H9 (cell line): ENCODE measurements around the gene LAMA3. TPM values are rescaled to one million over a fixed set of nuclear protein-coding genes. Genes with fewer than 3 reads are reported as not detected.

Experiments
- DNase-seq: peaks from one replicate; pipeline ENCODE4 v3.0.0-alpha.2; 2017
- H2AFZ ChIP-seq: one replicate; pipeline ENCODE4 v1.6.1; 2013; ENCODE audit warnings: mild to moderate bottlenecking, low read length, control low read depth, moderate library complexity
- H2AK5ac ChIP-seq: 2 replicates; pipeline ENCODE4 v1.6.1; 2013; ENCODE audit warnings: low read length, control low read depth, mixed read lengths; ENCODE audit not compliant: insufficient read length
- H2BK120ac ChIP-seq: one replicate; pipeline ENCODE4 v1.6.1; 2013; ENCODE audit warnings: low read depth, mild to moderate bottlenecking, low read length, control low read depth, inconsistent platforms; ENCODE audit not compliant: poor library complexity, severe bottlenecking
- H2BK12ac ChIP-seq: 2 replicates; pipeline ENCODE4 v1.6.1; 2013; ENCODE audit warnings: low read length, control low read depth, mixed read lengths, low read depth; ENCODE audit not compliant: insufficient read length
- H2BK15ac ChIP-seq: 2 replicates; pipeline ENCODE4 v1.6.1; 2013; ENCODE audit warnings: low read depth, low read length, control low read depth
- H2BK20ac ChIP-seq: one replicate; pipeline ENCODE4 v1.6.1; 2013; ENCODE audit warnings: low read depth, mild to moderate bottlenecking, low read length, control low read depth, inconsistent platforms; ENCODE audit not compliant: poor library complexity, severe bottlenecking
- H2BK5ac ChIP-seq: 2 replicates; pipeline ENCODE4 v1.6.1; 2013; ENCODE audit warnings: low read length, control low read depth, mixed read lengths; ENCODE audit not compliant: insufficient read length
- H3K14ac ChIP-seq: 2 replicates; pipeline ENCODE4 v1.6.1; 2013; ENCODE audit warnings: low read length, control low read depth; ENCODE audit not compliant: insufficient read depth
- H3K18ac ChIP-seq: 2 replicates; pipeline ENCODE4 v1.6.1; 2013; ENCODE audit warnings: low read depth, mild to moderate bottlenecking, mixed read lengths, low read length, control low read depth; ENCODE audit not compliant: insufficient read length
- H3K23ac ChIP-seq: 2 replicates; pipeline ENCODE4 v1.6.1; 2013; ENCODE audit warnings: low read length, control low read depth, mixed read lengths, low read depth; ENCODE audit not compliant: insufficient read length
- H3K23me2 ChIP-seq: 2 replicates; pipeline ENCODE4 v1.6.1; 2013; ENCODE audit warnings: low read depth, mild to moderate bottlenecking, mixed read lengths, low read length, control low read depth; ENCODE audit not compliant: insufficient read length, poor library complexity, severe bottlenecking
- H3K27ac ChIP-seq: 2 replicates; pipeline ENCODE4 v1.5.1; 2013; ENCODE audit warnings: low read length, control low read depth, mixed read lengths, low read depth; ENCODE audit not compliant: insufficient read length
- H3K27me3 ChIP-seq: 2 replicates; pipeline ENCODE4 v1.6.1; 2013; ENCODE audit warnings: low read length, control low read depth, inconsistent platforms; ENCODE audit not compliant: insufficient read depth
- H3K4ac ChIP-seq: 2 replicates; pipeline ENCODE4 v1.6.1; 2013; ENCODE audit warnings: low read depth, mild to moderate bottlenecking, control low read depth, inconsistent platforms, low read length, moderate library complexity
- H3K4me1 ChIP-seq: 2 replicates; pipeline ENCODE4 v1.6.1; 2013; ENCODE audit warnings: low read length, control low read depth, inconsistent platforms; ENCODE audit not compliant: insufficient read depth
- H3K4me2 ChIP-seq: 2 replicates; pipeline ENCODE4 v1.6.1; 2013; ENCODE audit warnings: low read length, control low read depth, mixed read lengths; ENCODE audit not compliant: insufficient read length, insufficient read depth
- H3K56ac ChIP-seq: 2 replicates; pipeline ENCODE4 v1.6.1; 2013; ENCODE audit warnings: low read depth, mild to moderate bottlenecking, mixed read lengths, low read length, control low read depth; ENCODE audit not compliant: insufficient read length
- H3K79me1 ChIP-seq: 2 replicates; pipeline ENCODE4 v1.6.1; 2013; ENCODE audit warnings: low read depth, mild to moderate bottlenecking, moderate library complexity, low read length, control low read depth, inconsistent platforms; ENCODE audit not compliant: insufficient read depth, poor library complexity, severe bottlenecking
- H3K79me2 ChIP-seq: 2 replicates; pipeline ENCODE4 v1.6.1; 2013; ENCODE audit warnings: low read length, control low read depth, inconsistent platforms; ENCODE audit not compliant: insufficient read depth
- H3K9ac ChIP-seq: 2 replicates; pipeline ENCODE4 v1.6.1; 2013; ENCODE audit warnings: low read length, control low read depth, mixed read lengths; ENCODE audit not compliant: insufficient read length; ENCODE audit errors: extremely low read depth
- H3K9me3 ChIP-seq: one replicate; pipeline ENCODE4 v1.6.1; 2013; ENCODE audit warnings: low read depth, low read length, inconsistent platforms; ENCODE audit not compliant: control insufficient read depth
- H3T11ph ChIP-seq: one replicate; pipeline ENCODE4 v1.6.1; 2013; ENCODE audit warnings: mild to moderate bottlenecking, low read length, control low read depth, inconsistent platforms
- H4K20me1 ChIP-seq: one replicate; pipeline ENCODE4 v1.6.1; 2013; ENCODE audit not compliant: control insufficient read depth, insufficient read length, insufficient read depth
- H4K5ac ChIP-seq: 2 replicates; pipeline ENCODE4 v1.6.1; 2013; ENCODE audit warnings: low read depth, mild to moderate bottlenecking, mixed read lengths, low read length, control low read depth; ENCODE audit not compliant: insufficient read length
- H4K8ac ChIP-seq: replicated peaks from 2 replicates; pipeline ENCODE4 v1.6.1; 2013; ENCODE audit warnings: low read length, control low read depth, mixed read lengths, low read depth; ENCODE audit not compliant: insufficient read length
- H4K91ac ChIP-seq: 2 replicates; pipeline ENCODE4 v1.6.1; 2013; ENCODE audit warnings: low read depth, mild to moderate bottlenecking, moderate library complexity, mixed read lengths, low read length, control low read depth; ENCODE audit not compliant: insufficient read length
- H3K27ac Mint-ChIP-seq, 3 experiments: 2 replicates in 2 of 3; 3 replicates in 1 of 3; pipeline ENCODE4 v1.8.0; 2020 to 2021; ENCODE audit warnings: mixed read lengths in 3 of 3, mild to moderate bottlenecking in 1 of 3, moderate library complexity in 1 of 3
- H3K27me3 Mint-ChIP-seq: 2 replicates; pipeline ENCODE4 v1.8.0; 2021; ENCODE audit warnings: low read depth, mild to moderate bottlenecking, moderate library complexity, mixed read lengths
- H3K36me3 Mint-ChIP-seq, 3 experiments: 2 replicates in 2 of 3; 3 replicates in 1 of 3; pipeline ENCODE4 v1.8.0; 2020 to 2021; ENCODE audit warnings: low read depth in 3 of 3, mixed read lengths in 3 of 3; ENCODE audit not compliant: insufficient read depth in 1 of 3
- H3K4me1 Mint-ChIP-seq, 2 experiments: 2 replicates each; pipeline ENCODE4 v1.8.0; 2020; ENCODE audit warnings: mixed read lengths in 2 of 2
- H3K4me3 Mint-ChIP-seq, 2 experiments: 2 replicates in 1 of 2; 3 replicates in 1 of 2; pipeline ENCODE4 v1.8.0; 2020 to 2021; ENCODE audit warnings: mild to moderate bottlenecking in 2 of 2, mixed read lengths in 2 of 2, moderate library complexity in 1 of 2
- H3K9me3 Mint-ChIP-seq, 2 experiments: 2 replicates in 1 of 2; 3 replicates in 1 of 2; pipeline ENCODE4 v1.8.0; 2020; ENCODE audit warnings: mild to moderate bottlenecking in 2 of 2, mixed read lengths in 2 of 2, moderate library complexity in 1 of 2
- CTCF ChIP-seq: fragments of 200-600 bp; sonication (generic); conservative IDR thresholded peaks from 3 replicates; pipeline ENCODE4 v1.8.0; 2021; ENCODE audit warnings: antibody characterized with exemption, mild to moderate bottlenecking
- WGBS: extraction: QIAGEN DNeasy Blood & Tissue Kit; methylation state at CpG from one replicate; pipeline ENCODE4 v1.1.7; 2013; ENCODE audit warnings: missing lambda C conversion rate, low lambda C conversion rate, mixed read lengths; ENCODE audit not compliant: insufficient read length; ENCODE audit errors: extremely low coverage; 5-methylcytosine and 5-hydroxymethylcytosine counted together
- total RNA-seq: library from RNA; stranded (reverse); gene quantifications from 2 replicates; pipeline ENCODE4 v1.2.1, GENCODE V29; 2021

Gene LAMA3
- total RNA-seq, 1 experiment from 2014 or later = 0.33 TPM

DNA sequence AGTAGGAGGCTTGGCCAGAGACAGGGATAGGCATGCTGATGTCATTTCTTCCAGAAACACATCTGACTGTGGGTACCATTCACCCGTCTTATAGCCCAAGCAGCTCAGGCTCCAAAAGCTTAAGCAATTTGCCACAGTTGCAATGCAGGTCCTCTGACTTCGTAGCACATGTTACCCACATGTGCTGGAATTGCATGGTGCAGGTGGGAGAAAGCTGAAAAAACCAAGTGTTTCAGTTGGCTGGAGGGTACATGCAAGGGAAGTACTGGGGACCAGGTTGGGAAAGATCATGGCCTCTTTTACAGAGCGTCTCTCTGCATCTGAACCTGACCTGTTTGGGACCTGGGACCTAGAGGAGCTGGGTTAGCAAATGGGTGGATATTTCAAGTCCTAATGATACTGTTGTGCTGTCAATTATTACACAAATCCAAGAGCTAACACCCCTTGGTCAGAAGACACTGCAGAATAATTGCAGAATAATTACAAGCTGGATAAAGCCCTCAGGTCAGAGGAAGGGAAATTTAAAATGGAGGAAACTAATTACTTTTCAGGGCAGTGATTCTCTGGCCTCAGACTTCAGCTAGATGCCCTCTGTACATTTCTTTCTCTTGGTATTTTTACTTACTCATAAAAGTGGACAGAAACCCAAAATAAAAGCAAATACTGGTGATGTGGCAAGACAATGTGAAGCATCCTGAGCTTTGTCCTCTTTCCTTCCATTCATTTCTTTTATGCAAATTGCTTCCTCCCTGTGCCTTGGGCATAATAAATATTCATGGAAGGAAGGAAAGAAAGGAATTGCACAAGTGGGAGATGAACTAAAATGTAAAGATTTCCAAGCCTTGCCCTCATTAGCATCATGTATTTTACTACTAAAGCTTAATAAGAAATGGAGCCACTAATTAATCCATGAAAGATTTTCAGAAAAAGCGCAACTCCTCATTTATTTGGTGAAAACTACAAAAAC lies 279.7 kb downstream of the LAMA3 start:
- Histone ChIP-seq H2BK20ac (no peak overlapping the region), H3K9me3 (no peaks in the 10 kb centered on the region), H4K91ac (no peak overlapping the region), H3K18ac (no peak overlapping the region), H2BK15ac (no peak overlapping the region), H2AFZ (no peak overlapping the region), H3K79me1 (no peaks in the 10 kb centered on the region), H2BK120ac (no peak overlapping the region), H3K56ac (no peak overlapping the region), H3K4me1 (peaks cover 2% of the 10 kb centered on the region; the same call in 1 of the 2 replicates), H3K79me2 (no peaks in the 10 kb centered on the region), H3K27ac (no peak overlapping the region), H3K23me2 (no peaks in the 10 kb centered on the region), H2AK5ac (no peak overlapping the region), H3K23ac (no peak overlapping the region), H3K4ac (no peak overlapping the region), H4K5ac (no peak overlapping the region), H3T11ph (no peak overlapping the region), H3K9ac (no peak overlapping the region), H2BK12ac (no peak overlapping the region), H3K14ac (no peak overlapping the region), H4K20me1 (no peaks in the 10 kb centered on the region), H3K4me2 (no peak overlapping the region), H2BK5ac (no peak overlapping the region), H4K8ac (no peak overlapping the region), H3K27me3 (no peaks in the 10 kb centered on the region)
- peaks cover 12 to 19% of the 10 kb centered on the region in 2 experiments for H3K4me1 Mint-ChIP-seq
- no peak overlapping the region; a peak in 1 of 7 replicates for H3K27ac Mint-ChIP-seq
- no peak for TF ChIP-seq CTCF
- H3K27me3 Mint-ChIP-seq = 0 out of 2 replicates have a peak, but pooled peaks cover 3% of the 10 kb centered on the region
- no peaks in the 10 kb centered on the region for H3K9me3 Mint-ChIP-seq
- DNase-seq = no peak
- no CpG with 5 or more reads among the region's 4 CpGs for WGBS
- H3K36me3 Mint-ChIP-seq = peaks cover 0 to 3% (median 0%) of the 10 kb centered on the region in 3 experiments; a peak in 2 of 7 replicates
- H3K4me3 Mint-ChIP-seq = no peak overlapping the region
